Measurements from ENCODE around the gene EVX2. TPM values are rescaled to one million over a fixed set of nuclear protein-coding genes. Genes with fewer than 3 reads are reported as not detected.
A peak's percentile ranks its signal among the peaks of the same experiment; 100 is the strongest.

The EVX2 gene
- total and polyA plus RNA-seq, 2 of the 13 experiments (the other 11 are each of a cell fraction or from before 2014, with no cell fraction given), result not detected

DNA sequence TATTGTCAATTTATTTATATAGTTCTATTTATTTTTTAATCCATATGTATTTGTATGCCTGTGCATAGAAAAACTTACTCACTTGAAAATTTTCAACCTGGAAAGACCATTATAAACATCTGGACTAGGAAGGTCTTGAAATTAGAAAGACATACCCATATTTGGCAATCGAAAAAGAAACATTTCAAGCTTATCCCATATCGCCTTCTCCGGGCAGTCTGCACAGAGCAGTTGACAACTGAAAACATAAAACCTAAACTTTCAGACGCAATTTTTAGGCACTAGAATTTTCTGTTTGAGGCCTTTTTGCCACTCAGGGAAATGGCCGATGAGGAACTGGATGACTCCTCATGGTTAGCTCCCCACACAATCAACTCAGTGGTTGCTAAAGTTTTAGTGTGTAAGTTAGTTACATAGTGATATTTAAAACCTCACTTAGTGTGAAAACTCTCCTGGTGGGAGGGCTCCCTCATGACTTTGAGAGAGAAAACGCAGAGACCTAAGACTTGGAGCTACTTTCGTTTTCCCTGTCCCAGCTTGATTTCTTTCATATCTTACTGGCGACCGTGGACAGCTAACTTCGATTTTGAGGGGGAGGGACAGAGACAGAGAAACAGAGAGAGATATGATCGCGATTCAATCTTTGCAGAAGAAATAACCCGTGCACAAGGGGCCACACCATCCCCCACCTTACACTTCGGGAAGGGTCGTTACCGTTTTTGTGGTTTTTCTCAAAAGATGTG, 12.7 kb upstream of the EVX2 start:
- Histone ChIP-seq H3K4me1 (ENCODE audit: insufficient read depth, low read length) (peaks cover 17% of the 10 kb centered on the region), H3K27me3 (ENCODE audit: control insufficient read depth in 1 of 2, insufficient read depth in 2 of 2, low read length in 2 of 2) (peaks cover 25 to 95% of the 10 kb centered on the region in 2 experiments), H4K20me1 (ENCODE audit: insufficient read depth, low read length) (no peaks in the 10 kb centered on the region), H3K4me2 (ENCODE audit: low read depth, low read length) (peak overlapping the region; percentile 91), H3K4me3 (replicated peaks in 1 of 3; ENCODE audit: insufficient read depth in 1 of 3, low read depth in 2 of 3, low read length in 3 of 3) (peak overlapping the region; percentile 9 to 75 (median 61); a peak in 4 of 6 replicates), H3K79me2 (ENCODE audit: insufficient read depth, low read length) (no peaks in the 10 kb centered on the region), H3K36me3 (replicated peaks in 1 of 2; ENCODE audit: control insufficient read depth in 1 of 2, insufficient read depth in 2 of 2, low read length in 2 of 2) (no peaks in the 10 kb centered on the region), H3K27ac (ENCODE audit: extremely low read length, insufficient read depth, low read length) (no peak overlapping the region), H3K9me3 (ENCODE audit: low read length) (no peaks in the 10 kb centered on the region), H2AFZ (ENCODE audit: low read length) (no peak overlapping the region), H3K9ac (ENCODE audit: insufficient read depth, low read depth, low read length) (peak overlapping the region; percentile 4; the same call in 1 of the 2 replicates)
- intact Hi-C loops (cut with micrococcal nuclease; ENCODE audit: unreplicated experiment) (loop anchor here (5.0 kb wide), 1 partner anchor 894 kb away; no protein-coding TSS in a partner anchor), in situ Hi-C loops (cut with HindIII; ENCODE audit: extremely low pct_ligation_motif_present, low pct_unique_long_range_greater_than_20kb) (loop anchor here (5.0 kb wide), 2 partner anchors 409 to 729 kb away; no protein-coding TSS in a partner anchor)
- ATAC-seq (no peak), FAIRE-seq (no peak), DNase-seq (ENCODE audit: low spot score) (no peak)
- no TSS peak for BruUV-seq (replicated peaks)
- ChIA-PET POLR2A (no interaction called here), CTCF (ENCODE audit: low intra/inter-chr PET ratio, low total read pairs) (interaction anchor here (2.2 to 3.0 kb wide), 3 partner anchors 406 to 729 kb away, joined by 13 to 33 read pairs (median 30); no protein-coding TSS in a partner anchor)
- WGBS (ENCODE audit: low lambda C conversion rate), result 18% methylated on average over 16 of the region's 16 CpGs
- TF ChIP-seq SCMH1 (CRISPR knock-in tag; IDR thresholded peaks at IDR 0.05; ENCODE audit: borderline replicate concordance) (peak; percentile 79; the same call in 1 of the 2 replicates), TEAD2 (CRISPR knock-in tag; IDR thresholded peaks at IDR 0.05) (no peak), ZFP36 (IDR thresholded peaks at IDR 0.05; ENCODE audit: borderline replicate concordance, low read depth, low read length, partially characterized antibody) (peak; percentile 71), HOXA5 (CRISPR knock-in tag; IDR thresholded peaks at IDR 0.05) (0 out of 2 replicates have a peak, but pooled peaks have one; percentile 22), RNF2 (conservative IDR thresholded peaks at IDR 0.05; ENCODE audit: low read depth) (peak; percentile 94), SOX13 (IDR thresholded peaks at IDR 0.05) (0 out of 2 replicates have a peak, but pooled peaks have one; percentile 25), SOX13 (CRISPR knock-in tag; conservative IDR thresholded peaks at IDR 0.05 in 1 of 2, IDR thresholded peaks at IDR 0.05 in 1 of 2) (no peak), DMTF1 (CRISPR knock-in tag; IDR thresholded peaks at IDR 0.05) (no peak), KLF9 (CRISPR knock-in tag; IDR thresholded peaks at IDR 0.05; ENCODE audit: low read depth) (no peak), SRF (IDR thresholded peaks at IDR 0.05; ENCODE audit: low read depth, low read length) (peak; percentile 86), ZNF101 (CRISPR knock-in tag; IDR thresholded peaks at IDR 0.05; ENCODE audit: borderline replicate concordance, low read depth) (no peak), ZNF281 (CRISPR knock-in tag; IDR thresholded peaks at IDR 0.05; ENCODE audit: borderline replicate concordance) (no peak), RBFOX2 (IDR thresholded peaks at IDR 0.05; ENCODE audit: low read depth, low read length) (no peak), JUN (CRISPR knock-in tag; IDR thresholded peaks at IDR 0.05) (no peak)
- TF ChIP-seq, protein P1, sequence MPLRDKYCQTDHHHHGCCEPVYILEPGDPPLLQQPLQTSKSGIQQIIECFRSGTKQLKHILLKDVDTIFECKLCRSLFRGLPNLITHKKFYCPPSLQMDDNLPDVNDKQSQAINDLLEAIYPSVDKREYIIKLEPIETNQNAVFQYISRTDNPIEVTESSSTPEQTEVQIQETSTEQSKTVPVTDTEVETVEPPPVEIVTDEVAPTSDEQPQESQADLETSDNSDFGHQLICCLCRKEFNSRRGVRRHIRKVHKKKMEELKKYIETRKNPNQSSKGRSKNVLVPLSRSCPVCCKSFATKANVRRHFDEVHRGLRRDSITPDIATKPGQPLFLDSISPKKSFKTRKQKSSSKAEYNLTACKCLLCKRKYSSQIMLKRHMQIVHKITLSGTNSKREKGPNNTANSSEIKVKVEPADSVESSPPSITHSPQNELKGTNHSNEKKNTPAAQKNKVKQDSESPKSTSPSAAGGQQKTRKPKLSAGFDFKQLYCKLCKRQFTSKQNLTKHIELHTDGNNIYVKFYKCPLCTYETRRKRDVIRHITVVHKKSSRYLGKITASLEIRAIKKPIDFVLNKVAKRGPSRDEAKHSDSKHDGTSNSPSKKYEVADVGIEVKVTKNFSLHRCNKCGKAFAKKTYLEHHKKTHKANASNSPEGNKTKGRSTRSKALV (CRISPR knock-in tag; IDR thresholded peaks at IDR 0.05), result peak; percentile 45; the same call in 1 of the 2 replicates
- TF ChIP-seq, protein P2, sequence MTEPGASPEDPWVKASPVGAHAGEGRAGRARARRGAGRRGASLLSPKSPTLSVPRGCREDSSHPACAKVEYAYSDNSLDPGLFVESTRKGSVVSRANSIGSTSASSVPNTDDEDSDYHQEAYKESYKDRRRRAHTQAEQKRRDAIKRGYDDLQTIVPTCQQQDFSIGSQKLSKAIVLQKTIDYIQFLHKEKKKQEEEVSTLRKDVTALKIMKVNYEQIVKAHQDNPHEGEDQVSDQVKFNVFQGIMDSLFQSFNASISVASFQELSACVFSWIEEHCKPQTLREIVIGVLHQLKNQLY (CRISPR knock-in tag; IDR thresholded peaks at IDR 0.05), result no peak

Measured in HepG2 (cell line).